Umbilical cord (tissue), 2 donors: ENCODE data around the gene AP3S2. TPM values are rescaled to one million over a fixed set of nuclear protein-coding genes. Genes with fewer than 3 reads are reported as not detected.
A peak's percentile ranks its signal among the peaks of the same experiment; 100 is the strongest.
"Not testable (repeated sequence)": the region's sequence is repeated elsewhere in the genome, so short reads cannot be mapped to it uniquely, and the experiment has no call there.

Experiments
- DNase-seq: peaks from one replicate; pipeline ENCODE4 v3.0.0-alpha.2; 2015; ENCODE audit warnings: low spot score
- total RNA-seq: library from RNA; depleted of rRNA; stranded (reverse); fragments of >200 nt; gene quantifications from one replicate; pipeline ENCODE4 v1.2.3, GENCODE V29; 2014; ENCODE audit warnings: low replicate concordance; ENCODE audit not compliant: insufficient read depth

AP3S2 gene
- total RNA-seq, 1 donor from 2014 or later: 65.2 TPM

GRCh38 chr15:89864958-89865739, 28.6 kb downstream of the AP3S2 start:
- no peak for DNase-seq

- peak; percentile 23 for DNase-seq
Measured at GRCh38 chr15:89863918-89864317, 29.9 kb downstream of the AP3S2 start.

GRCh38 chr15:89860891-89861290, 32.9 kb downstream of the AP3S2 start:
- DNase-seq: peak; percentile 52

- DNase-seq: peak; percentile 40
Measured at GRCh38 chr15:89860431-89860830, 33.4 kb downstream of the AP3S2 start.

- no peak for DNase-seq
Measured at GRCh38 chr15:89858661-89859458, 34.9 kb downstream of the AP3S2 start.

GRCh38 chr15:89857673-89858072, 36.1 kb downstream of the AP3S2 start:
- DNase-seq: no peak

- no peak for DNase-seq
Measured at GRCh38 chr15:89855948-89856347, 37.8 kb downstream of the AP3S2 start.

GRCh38 chr15:89854863-89855262, 38.9 kb downstream of the AP3S2 start:
- not testable (repeated sequence) for DNase-seq

GRCh38 chr15:89852342-89852995, 41.3 kb downstream of the AP3S2 start:
- no peak for DNase-seq

GRCh38 chr15:89851673-89852341, 42.0 kb downstream of the AP3S2 start:
- no peak for DNase-seq

GRCh38 chr15:89848970-89849292, 44.9 kb downstream of the AP3S2 start:
- DNase-seq: no peak

GRCh38 chr15:89847101-89847500, 46.7 kb downstream of the AP3S2 start:
- DNase-seq: no peak

- DNase-seq: peak; percentile 90
Measured at GRCh38 chr15:89845305-89845893, 48.4 kb downstream of the AP3S2 start.

- DNase-seq: no peak
Measured at GRCh38 chr15:89841962-89842361, 51.8 kb downstream of the AP3S2 start.

GRCh38 chr15:89841306-89841705, 52.5 kb downstream of the AP3S2 start:
- no peak for DNase-seq

- DNase-seq: no peak
Measured at GRCh38 chr15:89839167-89839810, 54.5 kb downstream of the AP3S2 start.

GRCh38 chr15:89837830-89838178, 56.0 kb downstream of the AP3S2 start:
- no peak for DNase-seq

GRCh38 chr15:89837134-89837829, 56.5 kb downstream of the AP3S2 start:
- DNase-seq: peak; percentile 45

GRCh38 chr15:89836267-89837133, 57.3 kb downstream of the AP3S2 start:
- DNase-seq: peak; percentile 95

GRCh38 chr15:89835176-89835564, 58.6 kb downstream of the AP3S2 start:
- no peak for DNase-seq
